Prostate gland (tissue), 2 donors: ENCODE measurements around the gene TMEM178B.

ENCODE experiments used
- CTCF ChIP-seq, 4 experiments: fragments of 200-600 bp in 2 of 4; fragments of 450-650 bp in 2 of 4; sonication (generic) in 2 of 4; IDR thresholded peaks; 1 replicate in 3 of 4; 2 replicates in 1 of 4; pipeline ENCODE4 v1.5.1; 2016 to 2019; ENCODE audit warnings: antibody characterized with exemption in 4 of 4, mild to moderate bottlenecking in 2 of 4, moderate library complexity in 2 of 4
- POLR2A ChIP-seq: fragments of 450-650 bp; IDR thresholded peaks from one replicate; pipeline ENCODE4 v1.6.1; 2016; ENCODE audit warnings: antibody characterized with exemption, mild to moderate bottlenecking
- POLR2AphosphoS5 ChIP-seq: sonication (generic); formaldehyde crosslinking; IDR thresholded peaks from one replicate; pipeline ENCODE4 v1.6.1; 2017; ENCODE audit warnings: antibody characterized with exemption

GRCh38 chr7:141328290-141328689 is 254.4 kb downstream of the TMEM178B start:
- TF ChIP-seq CTCF (IDR thresholded peaks at IDR 0.05) (no peak), POLR2AphosphoS5 (no peak), POLR2A (no peak)
